ENCODE data around the gene ADGRD1.

Gene ADGRD1

GRCh38 chr12:130933269-130933995 lies 20.3 kb upstream of the ADGRD1 start:
- DNase-seq (ENCODE audit: low spot score): no peak
- Histone ChIP-seq H3K27ac (replicated peaks; ENCODE audit: low read length) (no peak overlapping the region), H3K36me3 (replicated peaks in 1 of 2; ENCODE audit: control insufficient read depth in 2 of 2, insufficient read depth in 2 of 2, low read length in 2 of 2) (no peaks in the 10 kb centered on the region), H2BK5ac (ENCODE audit: low read length) (peak overlapping the region; percentile 91), H3K18ac (ENCODE audit: low read length) (peak overlapping the region; percentile 76), H2AK5ac (ENCODE audit: low read depth, low read length) (peak overlapping the region; percentile 84), H3K4me1 (ENCODE audit: control insufficient read depth in 2 of 2, insufficient read depth in 1 of 2, low read depth in 1 of 2, low read length in 2 of 2) (peaks cover 0 to 2% of the 10 kb centered on the region in 2 donors), H3K4me3 (ENCODE audit: low read length in 2 of 2) (no peak overlapping the region), H3K9me3 (replicated peaks in 1 of 2; ENCODE audit: control insufficient read depth in 2 of 2, insufficient read depth in 1 of 2, low read depth in 1 of 2, low read length in 2 of 2) (no peaks in the 10 kb centered on the region), H4K91ac (ENCODE audit: low read depth, low read length, poor library complexity) (peak overlapping the region; percentile 85), H3K27me3 (ENCODE audit: control insufficient read depth in 3 of 3, insufficient read depth in 3 of 3, low read depth in 1 of 3, low read length in 3 of 3) (peaks cover 0 to 33% (median 0%) of the 10 kb centered on the region in 3 experiments), H2BK15ac (ENCODE audit: low read length) (no peak overlapping the region), H3K4me2 (ENCODE audit: insufficient read depth, low read length, poor library complexity, severe bottlenecking) (peak overlapping the region; percentile 2), H2BK12ac (ENCODE audit: low read length) (peak overlapping the region; percentile 41), H3K14ac (ENCODE audit: low read length) (peak overlapping the region; percentile 56), H3K79me1 (ENCODE audit: low read depth, low read length) (peaks cover 2% of the 10 kb centered on the region), H4K8ac (ENCODE audit: low read depth, low read length) (no peak overlapping the region), H2AFZ (ENCODE audit: low read length) (no peak overlapping the region), H3K9ac (ENCODE audit: low read depth, low read length, poor library complexity) (no peak overlapping the region), H2BK120ac (ENCODE audit: low read depth, low read length) (no peak overlapping the region), H3K4ac (ENCODE audit: low read length) (no peak overlapping the region), H3K23ac (ENCODE audit: low read depth, low read length, poor library complexity) (no peak overlapping the region)
- no CpG with 5 or more reads among the region's 38 CpGs for WGBS, 2 donors (ENCODE audit: extremely low coverage in 2 of 2, insufficient read length in 2 of 2, insufficient replicate concordance in 1 of 2)

GRCh38 chr12:130934753-130935152 lies 19.0 kb upstream of the ADGRD1 start:
- H3K14ac ChIP-seq (ENCODE audit: low read length): no peak overlapping the region
- no peak overlapping the region for H3K4me3 ChIP-seq (ENCODE audit: low read length in 2 of 2)
- WGBS, 2 donors (ENCODE audit: extremely low coverage in 2 of 2, insufficient read length in 2 of 2, insufficient replicate concordance in 1 of 2): no CpG with 5 or more reads among the region's 2 CpGs

GRCh38 chr12:130936561-130936960 lies 17.1 kb upstream of the ADGRD1 start:
- Histone ChIP-seq H2BK12ac (ENCODE audit: low read length) (no peak overlapping the region), H4K91ac (ENCODE audit: low read depth, low read length, poor library complexity) (no peak overlapping the region), H4K8ac (ENCODE audit: low read depth, low read length) (no peak overlapping the region), H2BK5ac (ENCODE audit: low read length) (no peak overlapping the region), H2AK5ac (ENCODE audit: low read depth, low read length) (no peak overlapping the region), H2BK15ac (ENCODE audit: low read length) (no peak overlapping the region), H2BK120ac (ENCODE audit: low read depth, low read length) (no peak overlapping the region), H3K27me3 (ENCODE audit: control insufficient read depth in 3 of 3, insufficient read depth in 3 of 3, low read depth in 1 of 3, low read length in 3 of 3) (peaks cover 0 to 23% (median 0%) of the 10 kb centered on the region in 3 experiments), H3K27ac (replicated peaks; ENCODE audit: low read length) (no peak overlapping the region), H3K14ac (ENCODE audit: low read length) (no peak overlapping the region), H3K9ac (ENCODE audit: low read depth, low read length, poor library complexity) (no peak overlapping the region), H3K4ac (ENCODE audit: low read length) (no peak overlapping the region), H2AFZ (ENCODE audit: low read length) (no peak overlapping the region), H3K9me3 (replicated peaks in 1 of 2; ENCODE audit: control insufficient read depth in 2 of 2, insufficient read depth in 1 of 2, low read depth in 1 of 2, low read length in 2 of 2) (no peaks in the 10 kb centered on the region), H3K23ac (ENCODE audit: low read depth, low read length, poor library complexity) (no peak overlapping the region), H3K79me1 (ENCODE audit: low read depth, low read length) (peaks cover 2% of the 10 kb centered on the region), H3K36me3 (replicated peaks in 1 of 2; ENCODE audit: control insufficient read depth in 2 of 2, insufficient read depth in 2 of 2, low read length in 2 of 2) (no peaks in the 10 kb centered on the region), H3K4me2 (ENCODE audit: insufficient read depth, low read length, poor library complexity, severe bottlenecking) (no peak overlapping the region), H3K18ac (ENCODE audit: low read length) (no peak overlapping the region), H3K4me3 (ENCODE audit: low read length in 2 of 2) (no peak overlapping the region), H3K4me1 (ENCODE audit: control insufficient read depth in 2 of 2, insufficient read depth in 1 of 2, low read depth in 1 of 2, low read length in 2 of 2) (peaks cover 0 to 2% of the 10 kb centered on the region in 2 donors)
- no peak for DNase-seq (ENCODE audit: low spot score)
- WGBS, 2 donors (ENCODE audit: extremely low coverage in 2 of 2, insufficient read length in 2 of 2, insufficient replicate concordance in 1 of 2): no CpG with 5 or more reads among the region's 2 CpGs

More at GRCh38 chr12:130934753-130935152, 19.0 kb upstream of the ADGRD1 start:
- Histone ChIP-seq H2AK5ac (ENCODE audit: low read depth, low read length) (no peak overlapping the region), H4K91ac (ENCODE audit: low read depth, low read length, poor library complexity) (no peak overlapping the region), H3K27me3 (ENCODE audit: control insufficient read depth in 3 of 3, insufficient read depth in 3 of 3, low read depth in 1 of 3, low read length in 3 of 3) (peaks cover 0 to 26% (median 0%) of the 10 kb centered on the region in 3 experiments), H4K8ac (ENCODE audit: low read depth, low read length) (no peak overlapping the region), H3K36me3 (replicated peaks in 1 of 2; ENCODE audit: control insufficient read depth in 2 of 2, insufficient read depth in 2 of 2, low read length in 2 of 2) (no peaks in the 10 kb centered on the region), H2BK5ac (ENCODE audit: low read length) (no peak overlapping the region), H3K4ac (ENCODE audit: low read length) (no peak overlapping the region), H2BK15ac (ENCODE audit: low read length) (no peak overlapping the region), H2BK120ac (ENCODE audit: low read depth, low read length) (no peak overlapping the region), H3K18ac (ENCODE audit: low read length) (no peak overlapping the region), H3K9me3 (replicated peaks in 1 of 2; ENCODE audit: control insufficient read depth in 2 of 2, insufficient read depth in 1 of 2, low read depth in 1 of 2, low read length in 2 of 2) (no peaks in the 10 kb centered on the region), H3K9ac (ENCODE audit: low read depth, low read length, poor library complexity) (no peak overlapping the region), H3K27ac (replicated peaks; ENCODE audit: low read length) (no peak overlapping the region), H3K4me2 (ENCODE audit: insufficient read depth, low read length, poor library complexity, severe bottlenecking) (no peak overlapping the region), H3K79me1 (ENCODE audit: low read depth, low read length) (peaks cover 2% of the 10 kb centered on the region), H3K4me1 (ENCODE audit: control insufficient read depth in 2 of 2, insufficient read depth in 1 of 2, low read depth in 1 of 2, low read length in 2 of 2) (peaks cover 0 to 2% of the 10 kb centered on the region in 2 donors), H2AFZ (ENCODE audit: low read length) (no peak overlapping the region), H3K23ac (ENCODE audit: low read depth, low read length, poor library complexity) (no peak overlapping the region), H2BK12ac (ENCODE audit: low read length) (no peak overlapping the region)
- no peak for DNase-seq (ENCODE audit: low spot score)

- no peaks in the 10 kb centered on the region for H3K9me3 ChIP-seq (replicated peaks in 1 of 2; ENCODE audit: control insufficient read depth in 2 of 2, insufficient read depth in 1 of 2, low read depth in 1 of 2, low read length in 2 of 2)
- H3K23ac ChIP-seq (ENCODE audit: low read depth, low read length, poor library complexity): no peak overlapping the region
- no peak for DNase-seq (ENCODE audit: low spot score)
- H3K4me1 ChIP-seq (ENCODE audit: control insufficient read depth in 2 of 2, insufficient read depth in 1 of 2, low read depth in 1 of 2, low read length in 2 of 2): peaks cover 0 to 2% of the 10 kb centered on the region in 2 donors
- H2BK120ac ChIP-seq (ENCODE audit: low read depth, low read length): no peak overlapping the region
- WGBS, 2 donors (ENCODE audit: extremely low coverage in 2 of 2, insufficient read length in 2 of 2, insufficient replicate concordance in 1 of 2): no CpG with 5 or more reads among the region's 2 CpGs
- H3K4me3 ChIP-seq (ENCODE audit: low read length in 2 of 2): no peak overlapping the region
- no peak overlapping the region for H4K91ac ChIP-seq (ENCODE audit: low read depth, low read length, poor library complexity)
- no peak overlapping the region for H3K4me2 ChIP-seq (ENCODE audit: insufficient read depth, low read length, poor library complexity, severe bottlenecking)
- H4K8ac ChIP-seq (ENCODE audit: low read depth, low read length): no peak overlapping the region
- peaks cover 2% of the 10 kb centered on the region for H3K79me1 ChIP-seq (ENCODE audit: low read depth, low read length)
- H3K4ac ChIP-seq (ENCODE audit: low read length): no peak overlapping the region
- H3K27me3 ChIP-seq (ENCODE audit: control insufficient read depth in 3 of 3, insufficient read depth in 3 of 3, low read depth in 1 of 3, low read length in 3 of 3): peaks cover 0 to 20% (median 0%) of the 10 kb centered on the region in 3 experiments
- H2BK5ac ChIP-seq (ENCODE audit: low read length): no peak overlapping the region
- no peak overlapping the region for H3K18ac ChIP-seq (ENCODE audit: low read length)
- H2BK15ac ChIP-seq (ENCODE audit: low read length): no peak overlapping the region
- no peak overlapping the region for H3K27ac ChIP-seq (replicated peaks; ENCODE audit: low read length)
- no peak overlapping the region for H3K9ac ChIP-seq (ENCODE audit: low read depth, low read length, poor library complexity)
- H2AK5ac ChIP-seq (ENCODE audit: low read depth, low read length): no peak overlapping the region
- no peaks in the 10 kb centered on the region for H3K36me3 ChIP-seq (replicated peaks in 1 of 2; ENCODE audit: control insufficient read depth in 2 of 2, insufficient read depth in 2 of 2, low read length in 2 of 2)
- no peak overlapping the region for H2AFZ ChIP-seq (ENCODE audit: low read length)
- no peak overlapping the region for H2BK12ac ChIP-seq (ENCODE audit: low read length)
- no peak overlapping the region for H3K14ac ChIP-seq (ENCODE audit: low read length)
These were observed 16.6 kb upstream of the ADGRD1 start for GRCh38 chr12:130937063-130937462.

Measured in neuronal stem cell (in vitro differentiated cells).